Measurements from ENCODE around the gene ZNF280B. TPM values are rescaled to one million over a fixed set of nuclear protein-coding genes. Genes with fewer than 3 reads are reported as not detected.

Gene ZNF280B
- total and polyA plus RNA-seq, 2 donors (not counting 1 experiment from before 2014, with no cell fraction given), result 0.67 to 3.5 TPM

- intact Hi-C loops (cut with micrococcal nuclease), result loop anchor here (5.0 kb wide), 1 partner anchor 54 kb away; no protein-coding TSS in a partner anchor
- peaks cover 2% of the 10 kb centered on the region for H3K9me3 Mint-ChIP-seq (ENCODE audit: insufficient read depth)
- no peaks in the 10 kb centered on the region for H3K27me3 ChIP-seq (replicated peaks in 1 of 4; ENCODE audit: control extremely low read depth in 1 of 4, control insufficient read depth in 3 of 4, insufficient read depth in 4 of 4, low read length in 3 of 4)
- H3K4me1 ChIP-seq (ENCODE audit: control insufficient read depth in 2 of 2, insufficient read depth in 2 of 2, low read length in 2 of 2), result peaks cover 7 to 16% of the 10 kb centered on the region in 2 donors
- no peak overlapping the region for H3K27ac ChIP-seq (ENCODE audit: low read length in 2 of 2)
- ChIA-PET CTCF (interaction anchor here (1.4 kb wide), 1 partner anchor 43 kb away, joined by 3 read pairs; no protein-coding TSS in a partner anchor), POLR2A (no interaction called here)
- no peak for DNase-seq
- H3K9ac ChIP-seq (ENCODE audit: low read length), result no peak overlapping the region
- ATAC-seq (ENCODE audit: low read depth), result no peak
- H3K27ac Mint-ChIP-seq, result no peak overlapping the region
- H3K27me3 Mint-ChIP-seq, result no peaks in the 10 kb centered on the region
- no peak overlapping the region for H3K4me3 ChIP-seq (ENCODE audit: control extremely low read depth in 1 of 5, extremely low read depth in 1 of 5, insufficient read depth in 1 of 5, low read depth in 2 of 5, low read length in 4 of 5)
- H3K79me2 ChIP-seq (ENCODE audit: control insufficient read depth, insufficient read depth, low read length), result no peaks in the 10 kb centered on the region
- TF ChIP-seq EZH2 (IDR thresholded peaks at IDR 0.05; ENCODE audit: borderline replicate concordance, insufficient read depth, low read depth, low read length, poor library complexity, severe bottlenecking) (no peak), CTCF (IDR thresholded peaks at IDR 0.05) (no peak)
- peaks cover 0 to 8% (median 5%) of the 10 kb centered on the region in 3 donors for H3K9me3 ChIP-seq (ENCODE audit: control extremely low read depth in 1 of 3, control insufficient read depth in 2 of 3, insufficient read depth in 1 of 3, low read length in 2 of 3)
- H4K20me1 ChIP-seq (ENCODE audit: control insufficient read depth, insufficient read depth, low read length, poor library complexity, severe bottlenecking), result no peaks in the 10 kb centered on the region
- no peak overlapping the region for H3K4me2 ChIP-seq (replicated peaks; ENCODE audit: low read depth, low read length, poor library complexity, severe bottlenecking)
- no peak overlapping the region for H2AFZ ChIP-seq (ENCODE audit: insufficient read depth, low read depth, low read length, poor library complexity, severe bottlenecking)
- no peak overlapping the region for H3K4me3 Mint-ChIP-seq
- H3K4me1 Mint-ChIP-seq, result peaks cover 10% of the 10 kb centered on the region
- no CpG with 5 or more reads among the region's 1 CpG for WGBS (ENCODE audit: insufficient coverage)
- peaks cover 0 to 8% of the 10 kb centered on the region in 2 experiments for H3K36me3 ChIP-seq (replicated peaks in 1 of 2; ENCODE audit: control extremely low read depth in 1 of 2, control insufficient read depth in 1 of 2, extremely low read depth in 1 of 2, insufficient read depth in 2 of 2, low read length in 1 of 2)
Observed at GRCh38 chr22:22506736-22507135, 1.8 kb downstream of the ZNF280B start.

- POLR2A ChIA-PET, result no interaction called here
- H3K9me3 Mint-ChIP-seq (ENCODE audit: insufficient read depth), result no peaks in the 10 kb centered on the region
Observed at GRCh38 chr22:22498267-22498666, 10.3 kb downstream of the ZNF280B start.

More at GRCh38 chr22:22498267-22498666, 10.3 kb downstream of the ZNF280B start:
- Mint-ChIP-seq H3K4me3 (no peak overlapping the region), H3K27me3 (no peaks in the 10 kb centered on the region), H3K27ac (no peak overlapping the region), H3K4me1 (peaks cover 3% of the 10 kb centered on the region)
- Histone ChIP-seq H3K27ac (ENCODE audit: low read length in 2 of 2) (no peak overlapping the region), H3K79me2 (ENCODE audit: control insufficient read depth, insufficient read depth, low read length) (no peaks in the 10 kb centered on the region), H2AFZ (ENCODE audit: insufficient read depth, low read depth, low read length, poor library complexity, severe bottlenecking) (no peak overlapping the region), H3K36me3 (replicated peaks in 1 of 2; ENCODE audit: control extremely low read depth in 1 of 2, control insufficient read depth in 1 of 2, extremely low read depth in 1 of 2, insufficient read depth in 2 of 2, low read length in 1 of 2) (peaks cover 1 to 8% of the 10 kb centered on the region in 2 experiments), H3K9me3 (ENCODE audit: control extremely low read depth in 1 of 3, control insufficient read depth in 2 of 3, insufficient read depth in 1 of 3, low read length in 2 of 3) (no peaks in the 10 kb centered on the region), H3K27me3 (replicated peaks in 1 of 4; ENCODE audit: control extremely low read depth in 1 of 4, control insufficient read depth in 3 of 4, insufficient read depth in 4 of 4, low read length in 3 of 4) (no peaks in the 10 kb centered on the region), H3K4me2 (replicated peaks; ENCODE audit: low read depth, low read length, poor library complexity, severe bottlenecking) (no peak overlapping the region), H3K4me1 (ENCODE audit: control insufficient read depth in 2 of 2, insufficient read depth in 2 of 2, low read length in 2 of 2) (no peaks in the 10 kb centered on the region), H3K9ac (ENCODE audit: low read length) (no peak overlapping the region), H4K20me1 (ENCODE audit: control insufficient read depth, insufficient read depth, low read length, poor library complexity, severe bottlenecking) (no peaks in the 10 kb centered on the region), H3K4me3 (ENCODE audit: control extremely low read depth in 1 of 5, extremely low read depth in 1 of 5, insufficient read depth in 1 of 5, low read depth in 2 of 5, low read length in 4 of 5) (no peak overlapping the region)
- no CpG with 5 or more reads among the region's 2 CpGs for WGBS (ENCODE audit: insufficient coverage)
- ATAC-seq (ENCODE audit: low read depth) (no peak), DNase-seq (no peak)
- intact Hi-C loops (cut with micrococcal nuclease), result no loop called here
- CTCF ChIA-PET, result interaction anchor here (1.6 kb wide), 1 partner anchor 10 kb away, joined by 4 read pairs; the partner anchor contains the start of gene ZNF280B
- TF ChIP-seq CTCF (IDR thresholded peaks at IDR 0.05), result no peak
- no peak for TF ChIP-seq EZH2 (IDR thresholded peaks at IDR 0.05; ENCODE audit: borderline replicate concordance, insufficient read depth, low read depth, low read length, poor library complexity, severe bottlenecking)
